Islet precursor cell (in vitro differentiated cells): ENCODE measurements around the gene CCT7.
"Not testable (repeated sequence)": the region's sequence is repeated elsewhere in the genome, so short reads cannot be mapped to it uniquely, and the experiment has no call there.

Experiments used
- DNase-seq: peaks from one replicate; pipeline ENCODE4 v3.0.0-alpha.2; 2018

CCT7 gene

DNA sequence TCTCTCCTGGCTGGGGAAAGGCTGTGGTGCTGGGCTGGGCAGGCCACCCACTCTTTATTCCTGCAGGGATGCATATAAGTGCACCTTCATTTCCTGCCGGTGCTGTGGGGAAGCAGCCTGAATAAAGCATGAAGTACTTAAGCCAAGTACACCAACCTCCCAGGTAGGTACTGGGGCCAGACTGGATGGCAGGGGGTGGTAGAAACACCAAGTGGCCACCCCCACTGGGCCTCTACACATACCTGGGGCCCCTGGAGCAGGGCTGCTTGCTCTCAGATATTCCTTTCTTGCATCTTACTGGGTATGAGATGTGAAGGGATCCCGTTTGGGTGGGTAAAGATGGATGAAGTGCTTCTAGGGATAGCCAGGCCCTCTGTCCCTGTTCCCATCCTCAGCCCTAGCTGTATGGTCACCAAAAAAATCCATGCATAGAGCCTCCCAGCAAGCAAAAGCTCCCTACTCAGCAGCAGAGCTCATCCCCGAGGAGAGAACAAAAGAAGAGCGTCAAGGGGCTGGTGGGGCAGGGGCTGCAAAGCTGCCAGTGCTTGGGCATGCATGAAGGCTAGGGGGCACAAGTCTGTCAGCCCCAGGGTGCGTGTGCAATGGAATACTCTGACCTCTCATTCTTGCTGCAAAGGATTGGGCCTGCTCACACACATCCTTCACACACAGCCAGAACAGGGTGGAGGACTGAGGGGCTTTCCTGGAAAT lies 22.0 kb downstream of the CCT7 start:
- no peak for DNase-seq

GRCh38 chr2:73256618-73256922 lies 22.5 kb downstream of the CCT7 start:
- no peak for DNase-seq

GRCh38 chr2:73257021-73257420 lies 22.9 kb downstream of the CCT7 start:
- DNase-seq: no peak

DNA sequence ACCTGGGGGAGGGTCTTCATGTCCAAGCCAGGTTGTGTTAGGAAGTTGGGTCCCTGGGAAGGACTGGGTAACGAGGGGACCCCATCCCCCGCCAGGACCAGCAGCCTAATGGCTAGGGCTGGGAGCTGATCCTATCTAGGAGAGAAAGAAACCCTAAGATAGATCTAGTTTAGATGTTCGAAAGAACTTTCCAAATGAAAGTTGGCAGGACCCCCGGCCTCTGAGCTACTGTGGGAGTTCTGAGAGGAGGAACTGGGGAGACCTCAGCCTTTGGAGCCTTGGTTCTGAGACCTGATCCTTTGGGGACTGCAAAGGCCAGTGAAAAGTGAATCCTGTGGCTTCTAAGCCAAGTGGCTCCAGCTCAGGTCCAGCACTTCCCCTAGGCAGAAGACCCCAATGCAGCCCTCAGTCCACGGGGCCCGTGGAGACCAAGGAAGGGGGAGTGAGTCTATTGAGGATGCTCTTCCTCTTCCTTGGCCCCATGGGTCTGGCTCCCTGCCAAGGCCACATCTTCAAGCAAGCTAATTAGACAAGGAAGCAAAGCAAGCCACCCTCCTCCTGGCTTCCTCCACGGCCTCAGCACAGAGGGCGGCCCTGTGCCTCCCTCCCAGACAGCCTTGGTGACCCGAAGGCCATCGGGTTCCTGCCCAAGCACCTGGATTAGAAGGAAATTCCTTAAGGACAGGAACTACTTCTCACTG lies 23.5 kb downstream of the CCT7 start:
- no peak for DNase-seq

- no peak for DNase-seq
Measured at GRCh38 chr2:73258186-73258912, 24.2 kb downstream of the CCT7 start.

DNA sequence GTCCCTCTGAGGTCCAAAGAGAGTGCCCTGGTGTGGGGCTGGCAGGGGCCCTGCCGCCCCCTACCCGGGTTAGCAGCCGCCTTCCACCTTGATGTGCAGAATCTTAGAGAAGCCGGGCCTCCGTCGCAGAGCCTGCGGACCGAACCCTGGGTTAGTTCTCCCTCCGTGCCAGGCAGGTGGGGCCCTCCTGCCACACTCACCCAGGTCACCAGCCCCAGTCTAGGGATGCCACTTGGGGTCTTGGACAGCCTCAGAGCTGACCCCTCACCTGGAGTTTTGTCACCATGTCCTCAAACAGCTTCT lies 24.8 kb downstream of the CCT7 start:
- no peak for DNase-seq

GRCh38 chr2:73259276-73259675 lies 25.2 kb downstream of the CCT7 start:
- no peak for DNase-seq

- DNase-seq: no peak
Measured at GRCh38 chr2:73259704-73260337, 25.7 kb downstream of the CCT7 start.

- DNase-seq: peak; percentile 89
Measured at GRCh38 chr2:73260338-73260984, 26.4 kb downstream of the CCT7 start.

DNA sequence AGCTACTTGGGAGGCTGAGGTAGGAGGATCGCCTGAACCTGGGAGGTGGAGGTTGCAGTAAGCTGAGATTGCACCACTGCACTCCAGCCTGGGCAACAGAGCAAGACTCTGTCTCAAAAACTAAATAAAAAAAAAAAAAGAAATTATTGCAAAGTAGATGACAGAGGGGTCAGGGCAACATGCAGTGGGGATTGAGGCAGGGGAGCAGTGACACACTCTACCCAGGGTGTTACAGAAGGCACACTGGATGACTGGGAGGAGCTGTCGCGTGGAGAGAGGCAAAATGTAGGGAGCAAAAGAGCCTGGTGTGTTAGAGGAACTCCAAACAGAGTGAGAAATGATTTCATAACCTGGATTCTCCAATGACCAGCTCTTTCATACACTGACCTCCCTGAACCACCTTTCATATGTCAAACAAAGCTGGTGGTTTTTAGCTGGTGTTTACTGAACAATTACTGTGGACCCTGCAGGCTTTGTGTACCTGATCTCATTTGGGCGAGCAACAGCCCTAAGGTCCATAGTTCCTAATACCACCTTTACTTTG lies 28.1 kb downstream of the CCT7 start:
- no peak for DNase-seq

DNA sequence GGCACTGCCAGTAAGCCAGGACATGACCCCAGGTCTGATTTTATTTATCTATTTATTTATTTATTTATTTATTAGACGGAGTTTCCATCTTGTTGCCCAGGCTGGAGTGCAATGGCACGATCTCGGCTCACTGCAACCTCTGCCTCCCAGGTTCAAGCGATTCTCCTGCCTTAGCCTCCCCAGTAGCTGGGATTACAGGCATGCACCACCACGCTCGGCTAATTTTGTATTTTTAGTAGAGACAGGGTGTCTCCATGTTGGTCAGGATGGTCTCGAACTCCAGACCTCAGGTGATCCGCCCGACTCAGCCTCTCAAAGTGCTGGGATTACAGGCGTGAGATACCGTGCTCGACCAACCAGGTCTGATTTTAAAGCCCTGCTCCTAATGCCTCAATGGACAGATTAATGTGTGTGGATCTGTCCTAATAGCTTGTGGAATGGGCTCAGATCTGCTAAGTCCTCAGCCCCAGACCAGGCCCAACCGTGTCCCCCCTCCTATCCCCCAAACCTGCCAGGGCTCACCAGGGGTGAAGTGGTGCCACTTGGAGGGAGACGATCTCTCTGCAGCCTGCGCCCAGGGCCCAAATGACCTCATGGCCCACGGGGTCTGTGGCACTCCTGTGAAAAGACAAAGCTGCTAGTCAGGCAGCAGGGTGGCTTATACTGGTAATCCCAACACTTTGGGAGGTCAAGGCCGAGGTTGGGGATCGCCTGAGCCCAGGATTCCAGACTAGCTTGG lies 28.8 kb downstream of the CCT7 start:
- not testable (repeated sequence) for DNase-seq

DNA sequence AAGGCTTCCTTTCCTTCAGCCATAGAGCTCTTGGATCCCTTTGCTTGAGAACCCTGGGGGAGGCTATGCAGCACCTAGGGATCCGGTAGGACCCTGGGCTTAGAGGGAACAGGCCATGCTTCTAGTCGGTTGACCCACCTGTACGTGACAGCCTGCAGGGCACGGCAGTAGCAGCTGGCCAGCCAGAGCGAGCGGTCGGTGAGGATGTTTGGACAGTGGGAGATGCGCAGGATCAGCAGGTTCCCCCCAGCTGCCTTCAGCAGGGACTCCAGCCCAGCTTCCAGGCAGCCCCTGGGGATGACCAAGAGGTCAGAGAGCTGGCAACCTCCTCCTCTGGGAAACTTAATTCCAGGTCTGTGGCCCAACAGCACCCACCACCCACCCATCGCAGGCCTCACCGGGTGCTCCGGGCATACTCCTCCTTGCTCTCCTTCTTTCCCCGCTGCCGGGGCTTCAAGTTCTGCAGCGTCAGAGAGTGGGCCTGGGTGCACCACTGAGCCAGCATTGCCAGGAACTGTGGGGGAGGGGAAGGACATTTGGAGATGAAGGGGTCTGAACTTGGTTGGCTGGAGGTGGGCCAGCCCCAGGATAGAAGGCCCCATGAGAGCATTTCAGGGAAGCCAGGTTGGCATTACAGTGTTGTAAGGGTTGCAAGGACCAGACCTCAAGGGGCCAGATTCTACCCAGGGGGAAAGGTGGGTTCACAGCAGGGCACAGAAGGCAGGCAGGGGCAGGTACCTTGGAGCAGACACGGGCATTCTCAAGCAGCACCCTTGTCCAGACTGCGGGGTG lies 29.6 kb downstream of the CCT7 start:
- DNase-seq: no peak

DNA sequence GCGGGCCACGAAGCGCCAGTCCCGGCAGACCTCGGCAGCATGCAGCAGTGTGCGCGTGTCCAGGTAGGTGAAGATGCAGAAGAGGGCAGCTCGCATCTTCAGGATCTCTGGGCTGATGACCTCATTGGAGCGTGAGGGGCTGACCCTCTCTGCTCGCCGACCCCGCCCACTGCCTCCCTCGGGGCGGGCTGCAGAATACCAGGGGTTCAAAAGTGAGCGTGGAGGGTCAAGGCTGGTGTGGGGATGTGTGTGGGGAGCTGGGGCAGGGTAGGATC lies 30.2 kb downstream of the CCT7 start:
- no peak for DNase-seq

GRCh38 chr2:73264783-73265182 lies 30.7 kb downstream of the CCT7 start:
- DNase-seq: no peak

DNA sequence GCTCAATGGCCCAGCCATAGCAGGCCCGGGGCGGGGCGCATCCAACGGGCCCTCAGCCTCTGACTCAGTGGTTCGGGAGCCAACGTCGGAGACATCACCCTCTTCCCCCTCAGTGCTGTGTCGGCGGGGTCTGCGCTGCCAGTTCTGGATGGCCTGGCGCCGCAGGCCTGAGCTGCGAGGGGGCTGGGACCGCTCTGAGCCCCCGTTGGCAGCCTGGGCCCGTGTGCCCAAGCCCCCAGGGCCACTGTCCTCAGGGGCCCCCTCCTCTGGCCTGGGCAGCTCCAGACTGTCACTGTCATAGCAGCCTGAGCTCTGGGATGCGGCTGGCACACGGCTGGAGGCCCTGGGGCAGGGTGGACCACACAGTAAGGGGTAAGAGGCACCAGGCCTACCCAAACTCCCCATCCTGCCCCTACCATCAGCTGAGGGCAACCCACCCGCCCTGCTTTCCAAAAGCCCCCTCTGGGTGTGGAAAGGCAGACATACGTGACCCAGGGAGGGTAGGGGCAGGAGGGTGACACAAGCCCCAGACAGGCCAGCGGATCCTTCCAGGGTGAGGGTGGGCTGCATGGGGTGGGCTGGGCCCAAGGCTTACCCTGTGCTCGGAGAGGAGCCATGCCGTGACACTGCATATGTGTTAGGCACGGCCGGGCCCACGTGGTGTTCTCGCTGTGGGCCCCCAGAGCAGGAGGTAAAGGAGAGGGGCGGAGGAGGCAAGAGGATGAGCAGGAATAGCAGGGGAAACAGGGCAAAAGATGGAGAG lies 31.4 kb downstream of the CCT7 start:
- DNase-seq: no peak

DNA sequence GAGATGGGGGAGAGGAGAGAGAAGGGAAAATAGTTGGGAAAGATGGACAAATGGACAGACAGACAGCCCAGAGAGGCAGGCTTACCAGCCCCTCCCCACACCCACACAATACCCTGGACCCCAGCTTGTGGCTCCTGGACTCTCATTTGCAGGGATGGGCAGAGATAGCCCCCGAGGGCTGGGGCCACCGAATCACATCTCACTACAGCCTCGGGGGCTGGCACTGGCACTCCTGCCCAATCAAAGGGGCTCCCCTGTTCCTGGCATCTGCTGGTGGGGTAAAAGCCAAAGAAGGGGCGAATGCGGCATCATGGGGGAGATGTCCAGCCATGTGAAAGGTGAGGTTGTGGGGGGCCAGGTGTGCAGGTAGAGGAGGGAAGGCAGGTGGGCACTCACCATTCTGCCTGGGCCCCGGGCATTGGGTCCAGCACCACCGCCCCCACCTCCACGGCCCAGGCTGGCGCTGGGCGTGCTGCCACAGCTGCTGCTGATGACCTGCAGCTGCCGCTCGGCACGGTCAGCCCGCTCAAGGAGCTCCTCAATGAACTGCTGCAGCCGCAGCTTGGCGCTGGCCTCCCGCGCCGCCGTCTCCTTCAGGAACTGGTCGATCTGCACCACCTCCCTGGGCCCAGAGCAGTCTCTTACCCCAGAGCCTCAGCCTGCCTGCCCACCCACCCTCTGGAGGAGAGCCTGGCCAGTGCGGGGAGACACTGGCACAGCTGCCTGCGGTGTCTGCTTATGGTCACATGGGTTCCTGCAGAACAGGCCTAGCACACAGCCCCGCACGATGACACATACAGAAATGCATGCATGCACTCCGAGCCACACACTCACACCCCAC lies 32.2 kb downstream of the CCT7 start:
- DNase-seq: peak; percentile 88

DNA sequence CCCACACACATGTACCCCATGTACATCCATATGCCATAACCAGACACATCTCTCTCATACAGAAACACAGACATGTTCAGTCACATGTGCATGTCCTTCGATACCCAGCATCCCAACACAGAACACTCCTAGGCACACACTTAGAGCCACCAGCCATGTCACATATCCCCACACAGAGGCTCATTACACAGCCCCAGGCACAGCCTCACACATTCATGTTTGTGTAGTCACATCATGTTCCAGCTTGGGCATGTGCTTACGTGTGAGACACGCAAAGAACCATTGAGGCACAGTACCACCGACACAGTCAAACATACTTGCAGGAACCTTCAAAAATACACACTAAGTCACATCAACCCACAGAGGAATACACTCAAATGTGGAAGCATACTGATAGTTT lies 32.9 kb downstream of the CCT7 start:
- no peak for DNase-seq

- no peak for DNase-seq
Measured at GRCh38 chr2:73268366-73268829, 34.3 kb downstream of the CCT7 start.

- DNase-seq: peak; percentile 83
Measured at GRCh38 chr2:73268830-73269685, 35.0 kb downstream of the CCT7 start.
